DMS79 treated with DMSO at 0.1 percent for 48 hours (cell line): ENCODE measurements around the gene MT1F.
A peak's percentile ranks its signal among the peaks of the same experiment; 100 is the strongest.
"Not testable (repeated sequence)": the region's sequence is repeated elsewhere in the genome, so short reads cannot be mapped to it uniquely, and the experiment has no call there.

ENCODE experiments used
- DNase-seq: peaks from one replicate; lab custom pipeline; 2025; lab: John Stamatoyannopoulos, UW

The MT1F gene

DNA sequence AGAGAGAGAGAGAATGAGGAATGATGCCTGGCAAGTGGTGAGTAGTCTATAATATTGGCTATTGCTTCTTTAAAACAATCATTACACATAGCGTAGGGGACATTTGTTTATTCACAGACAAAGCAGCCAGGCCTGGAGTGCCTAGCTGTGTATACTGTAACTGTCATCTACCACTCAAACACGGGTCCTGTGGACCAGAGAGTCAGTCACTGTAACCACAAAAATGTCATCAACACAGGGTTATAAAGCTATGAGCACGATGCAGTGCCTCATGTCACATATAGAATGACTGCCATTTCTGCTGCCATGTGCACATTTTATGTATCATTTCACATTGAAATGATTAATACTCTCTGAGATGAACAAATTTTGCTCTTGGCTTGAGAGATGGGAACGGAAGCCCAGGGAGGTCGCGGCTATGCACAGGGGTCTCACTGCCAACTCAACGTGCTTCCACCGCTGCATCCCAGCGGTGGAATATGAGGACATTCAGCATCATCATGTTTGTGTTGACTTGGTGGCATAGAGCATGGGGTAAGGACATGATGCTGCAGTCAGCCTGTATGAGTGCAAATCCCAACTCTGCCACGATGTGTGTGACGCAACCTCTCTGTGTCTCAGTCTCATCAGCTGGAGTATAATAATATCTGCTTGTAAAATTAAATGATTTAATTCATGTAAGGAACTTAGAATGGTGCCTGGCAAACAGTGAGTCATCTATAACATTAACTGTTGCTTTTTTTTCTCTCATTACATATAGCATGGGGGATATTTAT is 15.2 kb downstream of the MT1F start:
- no peak for DNase-seq

DNA sequence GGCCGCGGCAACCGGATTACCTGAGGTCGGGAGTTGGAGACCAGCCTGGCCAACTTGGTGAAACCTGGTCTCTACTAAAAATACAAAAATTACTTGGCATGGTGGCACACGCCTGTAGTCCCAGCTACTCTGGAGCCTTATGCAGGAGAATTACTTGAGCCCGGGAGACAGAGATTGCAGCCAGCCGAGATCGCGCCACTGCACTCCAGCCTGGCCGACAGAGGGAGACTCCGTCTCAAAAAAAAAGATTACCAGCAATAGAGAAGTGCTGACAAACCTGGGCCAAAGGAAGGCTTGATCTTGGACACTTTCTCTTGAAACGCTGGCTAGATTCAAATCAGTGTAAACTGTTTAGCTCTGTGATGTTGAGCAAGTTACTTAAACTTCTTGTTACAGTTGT is 16.2 kb downstream of the MT1F start:
- DNase-seq: no peak

- not testable (repeated sequence) for DNase-seq
Observed at GRCh38 chr16:56674570-56674969, 16.8 kb downstream of the MT1F start.

GRCh38 chr16:56675685-56676210 is 18.0 kb downstream of the MT1F start:
- DNase-seq: peak; percentile 3

GRCh38 chr16:56677474-56677873 is 19.7 kb downstream of the MT1F start:
- DNase-seq: no peak

DNA sequence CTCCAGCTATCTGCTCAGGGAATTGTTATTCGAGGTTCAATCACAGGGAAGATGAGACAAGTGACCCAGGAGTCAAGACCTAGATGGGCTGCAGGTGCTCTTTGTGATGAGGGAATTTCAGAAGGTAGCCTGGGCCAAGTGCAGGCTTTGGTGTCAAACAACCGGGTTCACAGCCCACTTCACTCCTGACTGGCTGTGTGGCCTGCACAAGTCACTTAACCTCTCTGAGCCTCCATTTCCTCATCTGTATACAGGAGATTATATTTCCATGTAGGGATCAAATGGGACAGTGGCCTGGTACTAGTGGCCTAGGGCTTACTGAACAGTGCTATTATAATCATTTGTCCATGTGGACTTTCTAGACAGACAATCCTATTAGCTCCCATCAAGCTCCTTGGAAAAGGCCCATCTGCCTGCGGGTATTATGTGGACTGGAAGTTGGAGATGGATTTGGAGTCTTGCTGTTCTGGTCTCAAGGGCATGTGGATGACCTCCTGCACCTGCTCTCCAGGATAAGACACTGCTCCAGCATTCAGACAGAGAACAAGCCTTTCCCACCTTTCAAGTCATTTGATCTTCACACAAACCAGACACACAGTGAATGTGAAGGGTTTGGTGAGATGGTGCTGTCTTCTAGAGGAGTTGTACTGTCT is 21.4 kb downstream of the MT1F start:
- DNase-seq: no peak

GRCh38 chr16:56679818-56680217 is 22.1 kb downstream of the MT1F start:
- DNase-seq: no peak

- DNase-seq: peak; percentile 70
Observed at GRCh38 chr16:56681939-56682702, 24.4 kb downstream of the MT1F start, which contains the start of gene MT1X. TSS of gene MT1X (plus strand) at chr16:56682470. CDS start at chr16:56682541, 71 bp downstream.

GRCh38 chr16:56682703-56683397 is 25.1 kb downstream of the MT1F start:
- DNase-seq: no peak

DNA sequence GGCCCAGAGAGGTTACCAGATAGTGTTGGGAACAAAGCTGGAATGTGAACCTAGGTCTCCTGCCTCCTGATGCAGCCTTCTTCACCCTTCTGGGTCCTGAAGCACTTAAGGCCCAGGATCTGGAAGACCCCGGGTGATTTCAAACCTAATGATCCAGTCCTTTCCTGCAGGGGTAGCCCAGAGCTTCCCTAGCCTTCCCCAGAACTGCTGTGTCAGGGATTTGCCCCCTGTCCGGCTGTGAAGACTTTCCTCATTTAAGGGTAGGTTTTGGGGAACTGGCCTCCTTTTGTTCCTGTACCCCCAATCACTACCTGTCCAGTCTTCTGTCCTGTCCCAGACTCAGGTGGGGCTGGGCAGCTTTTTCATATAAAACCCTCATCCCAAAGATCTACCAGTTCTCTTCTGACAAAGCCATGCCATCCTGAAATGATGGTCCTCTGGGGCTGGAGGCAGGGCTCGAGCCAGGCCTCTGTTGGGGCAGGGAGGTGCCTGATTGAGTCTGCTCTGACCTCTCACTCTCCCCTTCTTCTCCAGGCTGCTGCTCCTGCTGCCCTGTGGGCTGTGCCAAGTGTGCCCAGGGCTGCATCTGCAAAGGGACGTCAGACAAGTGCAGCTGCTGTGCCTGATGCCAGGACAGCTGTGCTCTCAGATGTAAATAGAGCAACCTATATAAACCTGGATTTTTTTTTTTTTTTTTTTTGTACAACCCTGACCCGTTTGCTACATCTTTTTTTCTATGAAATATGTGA is 25.8 kb downstream of the MT1F start:
- no peak for DNase-seq

DNA sequence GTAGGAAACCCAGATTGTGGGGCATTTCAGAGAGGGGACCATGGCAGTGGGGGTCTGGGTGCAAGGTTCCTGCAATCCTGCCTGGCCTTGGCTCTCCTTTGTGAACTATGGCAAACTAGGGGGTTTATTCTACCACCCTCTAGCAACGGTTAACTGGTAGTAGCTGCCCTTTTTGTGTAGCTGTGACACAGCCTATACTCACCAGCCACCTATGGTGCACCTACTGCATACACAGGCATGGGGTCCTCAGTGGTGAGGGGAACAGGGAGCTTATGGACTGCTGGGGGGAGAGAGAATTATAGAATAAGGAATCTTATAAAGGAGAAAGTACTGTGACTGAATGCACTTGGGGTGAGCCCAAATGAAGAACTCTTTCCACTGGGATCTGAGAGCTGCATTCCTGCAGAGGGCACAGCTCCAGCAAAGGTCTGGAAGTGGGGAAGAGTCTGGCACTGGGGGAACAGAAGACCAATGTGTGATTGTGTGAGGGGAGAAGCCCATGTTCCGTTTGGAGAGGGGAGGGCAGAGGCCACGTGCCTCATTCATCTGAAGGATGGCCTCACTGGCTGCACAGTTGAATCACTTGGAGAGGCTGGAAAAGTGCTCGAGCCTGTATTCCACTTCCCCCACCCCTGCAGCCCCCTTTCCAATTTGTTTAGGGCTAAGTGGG is 26.6 kb downstream of the MT1F start:
- no peak for DNase-seq

GRCh38 chr16:56684926-56685590 is 27.3 kb downstream of the MT1F start:
- no peak for DNase-seq

DNA sequence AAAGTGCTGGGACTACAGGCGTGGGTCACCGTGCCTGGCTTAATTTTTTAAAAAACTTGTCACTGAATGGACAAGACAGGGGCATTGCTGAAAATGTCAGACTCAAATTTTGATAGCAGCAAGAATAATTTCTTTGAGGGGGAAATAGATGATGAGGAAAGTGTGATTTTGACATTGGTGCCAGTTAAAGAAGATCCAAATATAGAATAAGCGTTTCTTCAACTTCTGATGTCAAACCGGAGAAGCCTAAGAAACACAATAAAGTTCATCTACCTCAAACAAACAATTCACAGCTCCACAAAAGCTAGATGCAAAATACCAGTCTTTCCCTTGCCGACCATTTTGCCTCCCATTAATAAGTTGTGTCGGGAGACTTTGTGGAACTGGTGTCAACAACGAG is 29.0 kb downstream of the MT1F start:
- DNase-seq: no peak

DNA sequence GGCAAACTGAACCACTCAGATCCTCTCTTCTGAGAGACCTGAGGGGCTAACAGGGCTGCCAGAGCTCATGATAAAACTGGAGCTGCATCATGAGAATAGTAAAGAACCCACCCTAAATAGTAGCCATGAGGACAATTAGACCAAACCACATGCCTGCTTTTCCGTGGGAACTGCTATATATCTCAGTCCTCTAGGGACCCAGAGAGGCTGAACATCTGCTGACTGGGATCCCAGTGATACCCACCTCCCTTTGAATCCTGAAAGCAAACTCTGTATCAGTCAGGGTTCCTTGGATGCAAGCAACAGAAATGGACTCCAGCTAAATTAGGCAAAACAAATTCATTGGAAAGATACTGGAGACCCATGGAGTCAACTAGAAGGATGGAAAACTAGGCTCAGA is 31.0 kb downstream of the MT1F start:
- DNase-seq: no peak

GRCh38 chr16:56689171-56689570 is 31.4 kb downstream of the MT1F start:
- DNase-seq: no peak

GRCh38 chr16:56690420-56691122 is 32.8 kb downstream of the MT1F start:
- DNase-seq: no peak

DNA sequence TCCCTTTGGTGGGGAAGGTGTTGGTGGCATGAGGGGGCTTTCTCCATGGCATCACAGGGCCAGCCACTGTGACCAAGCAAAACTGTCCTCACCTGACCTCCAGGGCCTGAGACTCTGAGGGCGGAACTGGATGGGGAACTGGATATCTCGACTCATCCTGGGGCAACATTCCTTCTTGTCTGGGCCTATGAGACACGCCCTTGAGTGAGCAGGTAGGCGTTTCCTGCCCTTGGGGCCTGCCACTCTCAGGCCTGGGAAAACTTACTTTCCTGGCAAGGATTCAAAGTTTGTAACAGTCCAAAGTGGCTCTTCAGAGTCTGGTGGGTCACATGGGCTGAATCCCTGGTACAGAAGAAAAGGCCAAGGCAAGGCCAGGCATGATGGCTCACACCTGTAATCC is 34.1 kb downstream of the MT1F start:
- peak; percentile 66 for DNase-seq

DNA sequence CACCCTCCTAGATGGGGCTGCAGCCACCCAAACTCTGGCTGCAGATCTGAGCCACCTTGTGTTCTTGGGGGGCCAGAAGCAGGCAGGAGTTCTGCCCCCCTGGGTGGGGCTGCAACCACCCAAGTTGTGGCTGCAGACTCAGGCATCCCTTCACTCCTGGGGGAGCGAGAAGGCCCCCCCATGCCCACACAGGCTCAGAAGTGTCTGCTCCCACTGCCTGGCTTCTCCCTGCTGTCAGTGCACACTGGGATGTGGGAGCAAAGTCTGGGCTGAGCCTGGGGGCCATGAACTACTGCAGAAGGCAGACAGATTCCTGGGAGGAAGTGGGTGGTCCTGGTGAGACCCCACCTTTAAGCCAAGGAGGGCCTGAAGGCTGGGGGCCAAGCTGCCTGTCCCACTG is 37.5 kb downstream of the MT1F start:
- DNase-seq: no peak

DNA sequence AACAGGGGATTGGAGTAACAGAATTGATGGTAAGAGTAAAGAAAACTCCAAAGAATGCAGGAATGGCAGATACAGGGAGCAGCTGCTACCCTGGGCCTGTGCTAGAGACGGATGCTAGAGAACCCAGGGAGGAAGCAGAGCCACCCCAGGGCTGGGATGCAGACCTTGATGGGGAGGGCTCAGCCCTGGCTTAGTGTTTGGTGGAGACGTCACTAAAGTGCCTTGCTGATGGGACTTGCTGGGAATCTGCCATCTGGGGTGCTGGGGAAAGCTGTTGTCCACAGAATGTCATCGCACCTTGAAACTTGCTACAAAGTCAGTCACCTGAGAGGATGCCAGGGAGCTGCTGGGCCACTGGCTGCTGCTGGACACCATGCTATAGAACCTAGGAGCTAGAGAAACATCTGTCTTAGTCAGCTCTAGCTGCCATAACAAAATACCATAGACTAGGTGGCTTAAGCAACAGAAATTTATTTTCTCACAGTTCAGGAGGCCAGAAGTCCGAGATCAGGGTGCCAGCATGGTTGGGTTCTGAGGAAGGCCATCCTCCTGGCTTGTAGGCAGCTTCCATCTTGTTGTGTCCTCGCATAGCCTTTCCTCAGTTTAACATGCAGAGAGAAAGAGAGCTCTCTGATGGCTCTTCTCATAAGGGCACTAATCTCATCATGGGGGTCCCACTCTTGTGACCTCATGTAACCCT is 39.8 kb downstream of the MT1F start:
- no peak for DNase-seq
